Prostate gland (tissue), 2 donors: ENCODE results near the gene NEDD4. TPM values are rescaled to one million over a fixed set of nuclear protein-coding genes. Genes with fewer than 3 reads are reported as not detected.
"Not testable (repeated sequence)": the region's sequence is repeated elsewhere in the genome, so short reads cannot be mapped to it uniquely, and the experiment has no call there.

ENCODE experiments used
- DNase-seq: peaks from one replicate; pipeline ENCODE4 v3.0.0-alpha.2; 2019; ENCODE audit warnings: low spot score
- H3K27ac ChIP-seq, 2 donors: fragments of 200-600 bp; sonication (generic); 2 replicates each; pipeline ENCODE4 v1.5.1; 2017 to 2019
- H3K27me3 ChIP-seq: fragments of 200-600 bp; sonication (generic); replicated peaks from 2 replicates; pipeline ENCODE4 v1.5.1; 2019; ENCODE audit not compliant: insufficient read depth
- H3K36me3 ChIP-seq, 2 donors: fragments of 200-600 bp; sonication (generic); 1 replicate in 1 of 2; 2 replicates in 1 of 2; pipeline versions ENCODE4 v1.5.1 to v1.8.1; 2017 to 2019
- H3K4me1 ChIP-seq: fragments of 200-600 bp; sonication (generic); replicated peaks from 2 replicates; pipeline ENCODE4 v1.5.1; 2019
- H3K4me3 ChIP-seq, 2 donors: fragments of 200-600 bp; sonication (generic); 2 replicates each; pipeline ENCODE4 v1.5.1; 2017 to 2019
- H3K9me3 ChIP-seq: fragments of 200-600 bp; sonication (generic); 2 replicates; pipeline ENCODE4 v1.5.1; 2017
- POLR2A ChIP-seq: fragments of 450-650 bp; IDR thresholded peaks from one replicate; pipeline ENCODE4 v1.6.1; 2016; ENCODE audit warnings: antibody characterized with exemption, mild to moderate bottlenecking
- POLR2AphosphoS5 ChIP-seq: sonication (generic); formaldehyde crosslinking; IDR thresholded peaks from one replicate; pipeline ENCODE4 v1.6.1; 2017; ENCODE audit warnings: antibody characterized with exemption
- WGBS: methylation state at CpG from one replicate; pipeline ENCODE4 v1.1.5; 2018; 5-methylcytosine and 5-hydroxymethylcytosine counted together
- intact Hi-C: fragments of 100-400 bp; cut with DNase I; formaldehyde crosslinking; loops from one replicate; pipeline ENCODE4 v1.14.2; 2022
- total RNA-seq, 2 donors: library from RNA; depleted of rRNA; stranded (reverse); fragments of >200 nt; gene quantifications; one replicate each; pipeline ENCODE4 v1.1.0, GENCODE V29; 2016
- TF ChIP-seq, protein P1 (sequence below), 4 experiments: fragments of 200-600 bp in 2 of 4; fragments of 450-650 bp in 2 of 4; sonication (generic) in 2 of 4; IDR thresholded peaks; 1 replicate in 3 of 4; 2 replicates in 1 of 4; pipeline ENCODE4 v1.5.1; 2016 to 2019; ENCODE audit warnings: antibody characterized with exemption in 4 of 4, mild to moderate bottlenecking in 2 of 4, moderate library complexity in 2 of 4

NEDD4 gene
- total RNA-seq, 2 donors from 2014 or later = 9.5 to 14.8 TPM

DNA sequence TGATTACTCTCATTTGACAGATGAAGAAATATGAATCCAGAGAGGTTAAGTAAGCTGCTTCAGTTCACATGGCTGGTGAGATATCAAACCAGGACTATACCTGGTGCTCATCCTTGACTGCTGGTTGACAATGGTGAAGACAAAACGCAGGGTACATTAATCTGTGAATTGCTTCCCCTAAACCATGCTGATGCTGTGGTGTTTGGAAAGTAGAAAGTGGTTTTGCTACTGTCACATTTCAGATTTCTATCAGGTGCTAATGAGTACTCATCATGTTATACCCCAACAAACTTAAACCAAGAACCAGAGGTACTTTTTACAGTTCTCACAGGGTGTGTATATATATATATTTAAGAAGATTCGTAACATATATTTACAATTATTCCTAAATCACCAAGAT lies 165.5 kb downstream of the NEDD4 start:
- intact Hi-C loops = no loop called here
- TF ChIP-seq POLR2AphosphoS5 = no peak
- TF ChIP-seq POLR2A = no peak
- H3K36me3 ChIP-seq = no peaks in the 10 kb centered on the region

DNA sequence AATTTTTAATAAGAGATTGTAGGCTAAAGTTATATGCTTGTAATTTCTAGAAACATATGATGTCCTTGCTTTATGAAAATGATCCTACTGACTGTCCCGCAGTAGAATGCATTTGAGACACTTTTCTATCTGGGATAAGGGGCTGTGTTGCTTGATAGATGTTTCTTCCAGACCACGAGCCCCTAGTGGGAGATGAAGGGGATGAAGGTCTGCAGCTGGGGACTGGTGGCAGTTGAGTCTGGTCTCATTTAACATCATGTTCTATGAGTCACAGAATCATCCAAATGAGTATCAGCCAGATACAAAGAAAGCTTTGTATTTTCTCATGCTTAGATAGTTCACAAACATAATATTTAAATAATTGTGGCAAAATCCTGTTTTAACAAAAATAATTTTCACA lies 166.2 kb downstream of the NEDD4 start:
- no peak for TF ChIP-seq POLR2AphosphoS5
- TF ChIP-seq, protein P1, sequence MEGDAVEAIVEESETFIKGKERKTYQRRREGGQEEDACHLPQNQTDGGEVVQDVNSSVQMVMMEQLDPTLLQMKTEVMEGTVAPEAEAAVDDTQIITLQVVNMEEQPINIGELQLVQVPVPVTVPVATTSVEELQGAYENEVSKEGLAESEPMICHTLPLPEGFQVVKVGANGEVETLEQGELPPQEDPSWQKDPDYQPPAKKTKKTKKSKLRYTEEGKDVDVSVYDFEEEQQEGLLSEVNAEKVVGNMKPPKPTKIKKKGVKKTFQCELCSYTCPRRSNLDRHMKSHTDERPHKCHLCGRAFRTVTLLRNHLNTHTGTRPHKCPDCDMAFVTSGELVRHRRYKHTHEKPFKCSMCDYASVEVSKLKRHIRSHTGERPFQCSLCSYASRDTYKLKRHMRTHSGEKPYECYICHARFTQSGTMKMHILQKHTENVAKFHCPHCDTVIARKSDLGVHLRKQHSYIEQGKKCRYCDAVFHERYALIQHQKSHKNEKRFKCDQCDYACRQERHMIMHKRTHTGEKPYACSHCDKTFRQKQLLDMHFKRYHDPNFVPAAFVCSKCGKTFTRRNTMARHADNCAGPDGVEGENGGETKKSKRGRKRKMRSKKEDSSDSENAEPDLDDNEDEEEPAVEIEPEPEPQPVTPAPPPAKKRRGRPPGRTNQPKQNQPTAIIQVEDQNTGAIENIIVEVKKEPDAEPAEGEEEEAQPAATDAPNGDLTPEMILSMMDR (IDR thresholded peaks at IDR 0.05) = no peak
- no peak for TF ChIP-seq POLR2A
- no peaks in the 10 kb centered on the region for H3K27me3 ChIP-seq
- intact Hi-C loops = no loop called here
- H3K4me1 ChIP-seq = no peaks in the 10 kb centered on the region
- H3K36me3 ChIP-seq = no peaks in the 10 kb centered on the region
- no peak overlapping the region for H3K4me3 ChIP-seq
- H3K27ac ChIP-seq = no peak overlapping the region
- DNase-seq = no peak
- no peaks in the 10 kb centered on the region for H3K9me3 ChIP-seq
- 83% methylated on average over 2 of the region's 2 CpGs for WGBS

More for the DNA sequence above, 165.5 kb downstream of the NEDD4 start:
- WGBS = 94% methylated on average over 2 of the region's 2 CpGs
- no peak for DNase-seq
- Histone ChIP-seq H3K9me3 (no peaks in the 10 kb centered on the region), H3K4me1 (no peaks in the 10 kb centered on the region), H3K27me3 (no peaks in the 10 kb centered on the region), H3K27ac (no peak overlapping the region), H3K4me3 (no peak overlapping the region)

DNA sequence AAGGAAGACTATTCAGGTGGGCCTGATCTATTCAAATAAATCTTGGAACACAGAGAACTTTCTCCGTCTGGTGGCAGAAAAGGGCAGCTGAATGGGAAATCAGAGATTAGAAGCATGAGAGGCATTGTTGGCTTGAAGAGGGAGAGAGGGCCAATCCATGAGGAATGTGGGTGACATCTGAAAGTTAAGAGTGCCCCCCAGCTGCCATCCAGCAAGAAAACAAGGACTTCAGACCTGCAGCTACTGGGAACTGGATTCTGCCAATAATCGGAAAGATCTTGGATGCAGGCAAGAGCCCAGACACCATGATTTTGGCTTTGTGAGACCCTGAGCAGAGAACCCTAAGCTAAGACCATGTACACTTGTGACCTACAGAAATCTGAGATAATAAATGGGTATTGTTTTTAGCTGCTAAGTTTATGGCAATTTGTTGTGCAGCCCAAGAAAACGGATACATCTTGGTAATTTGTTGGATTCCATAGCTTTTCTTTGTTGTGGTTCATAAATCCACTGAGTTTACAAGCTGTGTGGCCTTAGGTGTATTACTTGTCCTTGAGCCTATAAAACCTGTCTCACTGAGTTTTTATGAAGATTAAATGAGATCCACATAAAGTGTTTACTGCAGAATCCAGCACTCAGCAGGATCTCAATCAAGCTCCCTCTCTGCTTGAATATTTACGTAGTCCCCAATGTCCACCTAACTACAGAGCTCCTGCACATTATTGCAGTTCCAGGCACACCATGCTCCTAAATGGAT lies 168.4 kb downstream of the NEDD4 start:
- H3K4me1 ChIP-seq = no peaks in the 10 kb centered on the region
- WGBS = 56% methylated on average over 4 of the region's 4 CpGs
- H3K9me3 ChIP-seq = no peaks in the 10 kb centered on the region
- no peaks in the 10 kb centered on the region for H3K27me3 ChIP-seq
- H3K4me3 ChIP-seq = no peak overlapping the region
- no peaks in the 10 kb centered on the region for H3K36me3 ChIP-seq
- intact Hi-C loops = no loop called here
- H3K27ac ChIP-seq = no peak overlapping the region
- TF ChIP-seq, protein P1 (IDR thresholded peaks at IDR 0.05) = no peak
- TF ChIP-seq POLR2A (no peak), POLR2AphosphoS5 (no peak)
- DNase-seq = no peak

DNA sequence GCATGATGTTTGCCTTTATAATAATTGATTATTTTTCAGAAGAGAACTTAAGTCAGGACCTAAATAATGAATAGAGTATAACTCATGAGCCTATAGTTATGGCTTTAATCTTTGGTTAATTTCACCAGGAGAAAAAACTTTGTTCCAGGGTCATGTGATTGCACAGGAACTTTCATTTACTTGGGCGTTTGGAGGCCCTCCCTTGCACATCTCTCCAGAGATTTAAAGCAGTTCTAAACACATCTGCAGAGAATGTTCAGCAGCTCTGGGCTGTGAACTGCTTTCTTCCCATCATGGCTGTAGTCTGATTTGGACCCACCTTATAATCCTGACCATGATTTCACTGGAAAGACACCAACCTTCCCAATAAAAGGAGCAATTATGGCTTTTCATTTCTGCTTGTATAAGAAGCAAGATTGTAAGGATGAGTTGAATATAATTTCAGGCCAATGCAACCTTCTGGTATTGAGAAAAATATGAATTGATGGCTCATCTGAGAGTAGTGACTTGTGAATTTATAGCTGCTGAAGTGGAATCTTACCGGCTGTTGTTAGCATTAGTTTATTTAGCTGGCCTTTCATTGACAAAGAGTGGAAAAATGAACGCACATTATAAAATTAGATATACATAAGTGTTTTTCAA lies 169.6 kb downstream of the NEDD4 start:
- no peaks in the 10 kb centered on the region for H3K9me3 ChIP-seq
- intact Hi-C loops = no loop called here
- H3K36me3 ChIP-seq = no peaks in the 10 kb centered on the region
- H3K27me3 ChIP-seq = no peaks in the 10 kb centered on the region
- no peak for DNase-seq
- TF ChIP-seq, protein P1 (IDR thresholded peaks at IDR 0.05) = no peak
- no peak for TF ChIP-seq POLR2A
- no peak for TF ChIP-seq POLR2AphosphoS5
- H3K27ac ChIP-seq = no peak overlapping the region
- WGBS = 24% methylated on average over 3 of the region's 3 CpGs
- no peaks in the 10 kb centered on the region for H3K4me1 ChIP-seq
- H3K4me3 ChIP-seq = no peak overlapping the region

DNA sequence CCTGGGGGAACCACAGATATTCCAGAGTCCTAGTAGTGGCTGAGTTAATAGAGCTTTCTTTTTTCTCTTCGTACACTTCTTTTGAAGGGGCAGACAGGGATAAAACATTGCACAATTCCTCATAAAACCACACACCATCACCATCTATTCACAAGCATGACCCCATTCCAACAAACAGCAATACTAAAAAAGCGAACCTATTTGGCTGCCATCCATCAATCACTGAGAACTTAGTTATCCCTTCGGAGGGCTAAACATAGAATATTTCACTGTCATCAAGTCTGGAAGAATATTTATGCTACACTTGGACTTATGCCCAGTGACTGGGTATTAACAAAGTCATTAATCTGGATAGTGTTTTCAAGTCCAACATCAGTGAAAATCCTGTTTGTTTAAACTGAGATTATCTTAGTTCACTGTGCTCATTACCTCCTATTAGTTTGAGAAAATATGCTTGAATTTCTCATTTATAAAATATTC lies 170.2 kb downstream of the NEDD4 start:
- Histone ChIP-seq H3K4me3 (no peak overlapping the region), H3K36me3 (no peaks in the 10 kb centered on the region), H3K27ac (no peak overlapping the region), H3K9me3 (no peaks in the 10 kb centered on the region), H3K27me3 (no peaks in the 10 kb centered on the region), H3K4me1 (no peaks in the 10 kb centered on the region)
- intact Hi-C loops = no loop called here
- DNase-seq = no peak
- 8% methylated on average over 3 of the region's 3 CpGs for WGBS
- no peak for TF ChIP-seq POLR2A
- no peak for TF ChIP-seq POLR2AphosphoS5
- TF ChIP-seq, protein P1 (IDR thresholded peaks at IDR 0.05) = no peak

DNA sequence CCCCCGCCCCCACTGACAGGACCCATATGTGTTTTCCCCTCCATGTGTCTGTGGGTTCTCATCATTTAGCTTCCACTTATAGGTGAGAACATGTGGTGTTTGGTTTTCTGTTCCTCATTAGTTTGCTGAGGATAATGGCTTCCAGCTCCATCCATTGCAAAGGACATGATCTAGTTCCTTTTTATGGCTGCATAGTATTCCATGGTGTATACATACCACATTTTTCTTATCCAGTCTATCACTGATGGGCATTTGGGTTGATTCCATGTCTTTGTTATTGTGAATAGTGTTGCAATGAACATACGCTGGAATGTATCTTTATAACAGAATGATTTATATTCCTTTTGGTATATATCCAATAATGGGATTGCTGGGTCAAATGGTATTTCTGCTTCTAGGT lies 171.7 kb downstream of the NEDD4 start:
- H3K27me3 ChIP-seq, H3K9me3 ChIP-seq, H3K36me3 ChIP-seq, DNase-seq, H3K4me1 ChIP-seq, H3K4me3 ChIP-seq, H3K27ac ChIP-seq, intact Hi-C loops: not testable (repeated sequence)
- WGBS = 93% methylated on average over 2 of the region's 2 CpGs
